Choroid plexus epithelial cell (primary cell): ENCODE measurements around the gene PEX19.

Experiments used
- DNase-seq: peaks from one replicate; pipeline ENCODE4 v3.0.0-alpha.2; 2010; ENCODE audit warnings: low read depth
- H3K4me3 ChIP-seq: 2 replicates; pipeline ENCODE4 v1.5.1; 2011; ENCODE audit warnings: low read depth, mild to moderate bottlenecking, control low read depth, low read length, moderate library complexity
- TF ChIP-seq, protein P1 (sequence below): conservative IDR thresholded peaks from 2 replicates; pipeline ENCODE4 v1.5.1; 2011; ENCODE audit warnings: low read depth, mild to moderate bottlenecking, control low read depth, inconsistent platforms, low read length, moderate library complexity

The PEX19 gene

DNA sequence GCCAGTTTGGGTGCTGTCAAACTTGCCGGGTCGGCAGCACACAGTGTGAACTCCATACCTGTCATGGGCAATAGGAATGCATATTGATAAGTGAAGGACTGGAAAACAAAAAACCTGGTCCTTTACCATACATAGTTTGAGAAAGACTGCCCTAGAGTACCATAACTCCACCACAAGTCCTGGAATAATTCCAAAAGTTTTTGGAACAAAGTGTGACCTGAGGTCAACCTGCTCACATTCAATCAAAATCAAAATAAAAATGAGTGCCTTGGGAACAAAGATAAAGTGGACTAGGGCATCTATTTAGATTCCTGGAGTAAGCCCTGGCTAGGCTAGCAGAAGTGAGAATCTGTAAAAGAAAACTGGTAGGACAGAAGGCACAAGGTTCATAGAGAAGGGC lies 7.6 kb downstream of the PEX19 start:
- DNase-seq = no peak
- TF ChIP-seq, protein P1, sequence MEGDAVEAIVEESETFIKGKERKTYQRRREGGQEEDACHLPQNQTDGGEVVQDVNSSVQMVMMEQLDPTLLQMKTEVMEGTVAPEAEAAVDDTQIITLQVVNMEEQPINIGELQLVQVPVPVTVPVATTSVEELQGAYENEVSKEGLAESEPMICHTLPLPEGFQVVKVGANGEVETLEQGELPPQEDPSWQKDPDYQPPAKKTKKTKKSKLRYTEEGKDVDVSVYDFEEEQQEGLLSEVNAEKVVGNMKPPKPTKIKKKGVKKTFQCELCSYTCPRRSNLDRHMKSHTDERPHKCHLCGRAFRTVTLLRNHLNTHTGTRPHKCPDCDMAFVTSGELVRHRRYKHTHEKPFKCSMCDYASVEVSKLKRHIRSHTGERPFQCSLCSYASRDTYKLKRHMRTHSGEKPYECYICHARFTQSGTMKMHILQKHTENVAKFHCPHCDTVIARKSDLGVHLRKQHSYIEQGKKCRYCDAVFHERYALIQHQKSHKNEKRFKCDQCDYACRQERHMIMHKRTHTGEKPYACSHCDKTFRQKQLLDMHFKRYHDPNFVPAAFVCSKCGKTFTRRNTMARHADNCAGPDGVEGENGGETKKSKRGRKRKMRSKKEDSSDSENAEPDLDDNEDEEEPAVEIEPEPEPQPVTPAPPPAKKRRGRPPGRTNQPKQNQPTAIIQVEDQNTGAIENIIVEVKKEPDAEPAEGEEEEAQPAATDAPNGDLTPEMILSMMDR = no peak
- H3K4me3 ChIP-seq = no peak overlapping the region

DNA sequence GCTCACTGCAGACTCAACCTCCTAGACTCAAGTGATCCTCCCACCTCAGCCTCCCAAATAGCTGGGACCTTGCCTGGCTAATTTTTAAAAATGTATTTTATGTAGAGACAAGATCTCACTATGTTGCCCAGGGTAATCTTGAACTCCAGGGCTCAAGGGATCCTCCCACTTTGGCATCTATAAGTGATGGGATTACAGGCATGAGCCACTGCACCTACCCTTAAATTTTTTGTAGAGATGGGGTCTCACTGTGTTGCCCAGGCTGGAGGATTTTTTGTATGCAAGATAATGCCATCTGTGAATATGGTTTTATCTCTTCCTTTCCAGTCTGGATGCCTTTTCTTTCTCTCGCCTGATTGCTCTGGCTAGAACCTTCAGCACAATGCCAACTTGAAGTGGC lies 13.9 kb downstream of the PEX19 start:
- DNase-seq = no peak
- TF ChIP-seq, protein P1 = no peak
- no peak overlapping the region for H3K4me3 ChIP-seq

DNA sequence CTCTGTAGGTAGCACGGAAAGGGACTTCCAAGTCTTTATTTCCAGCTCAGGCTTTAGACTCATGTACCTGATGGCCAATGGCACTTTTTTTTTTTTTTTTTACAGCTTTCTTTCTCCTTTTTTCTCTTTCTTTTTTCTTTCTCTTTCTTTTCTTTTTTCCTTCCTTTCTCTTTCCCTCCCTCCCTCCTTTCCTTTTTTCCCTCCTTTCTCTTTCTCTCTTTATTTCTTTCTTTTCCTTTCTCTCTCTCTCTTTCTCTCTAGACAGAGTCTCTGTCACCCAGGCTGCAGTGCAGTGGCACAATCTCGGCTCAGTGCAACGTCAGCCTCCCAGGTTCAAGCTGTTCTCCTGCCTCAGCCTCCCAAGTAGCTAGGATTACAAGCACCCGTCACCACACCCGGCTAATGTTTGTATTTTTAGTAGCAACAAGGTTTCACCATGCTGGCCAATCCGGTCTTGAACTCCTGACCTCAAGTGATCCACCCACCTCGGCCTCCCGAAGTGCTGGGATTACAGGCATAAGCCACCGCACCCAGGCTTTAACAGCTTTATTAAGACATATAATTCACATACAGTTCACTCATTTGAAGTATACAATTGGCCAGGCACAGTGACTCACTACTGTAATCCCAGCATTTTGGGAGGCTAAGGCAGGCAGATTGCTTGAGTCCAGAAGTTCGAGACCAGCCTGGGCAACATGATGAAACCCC lies 17.5 kb downstream of the PEX19 start:
- TF ChIP-seq, protein P1 = no peak
- DNase-seq = no peak
- H3K4me3 ChIP-seq = no peak overlapping the region

DNA sequence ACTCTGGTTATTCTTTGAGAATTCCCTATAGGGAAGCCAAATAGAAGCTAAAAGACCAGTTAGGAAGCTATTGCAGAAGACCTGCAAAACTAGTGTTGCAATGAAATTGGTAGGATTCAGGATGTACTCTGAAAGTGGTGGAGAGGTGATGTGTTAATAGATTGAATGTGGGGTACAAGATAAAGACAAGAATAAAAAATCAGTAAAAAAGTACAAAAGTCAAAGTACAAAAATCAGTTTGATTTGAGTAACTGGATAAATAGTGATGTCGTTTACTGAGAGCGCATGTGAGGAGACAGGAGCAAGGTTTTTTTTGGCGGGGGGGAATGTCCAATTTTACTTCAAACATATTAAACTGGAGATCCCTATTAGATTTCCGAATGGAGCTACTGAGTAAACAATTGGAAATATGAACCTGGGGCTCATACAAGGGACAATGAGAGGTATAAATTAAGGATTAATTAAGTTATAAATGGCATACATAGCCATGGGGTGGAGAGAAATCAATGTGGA lies 20.1 kb downstream of the PEX19 start:
- H3K4me3 ChIP-seq = no peak overlapping the region
- TF ChIP-seq, protein P1 = no peak
- DNase-seq = no peak

DNA sequence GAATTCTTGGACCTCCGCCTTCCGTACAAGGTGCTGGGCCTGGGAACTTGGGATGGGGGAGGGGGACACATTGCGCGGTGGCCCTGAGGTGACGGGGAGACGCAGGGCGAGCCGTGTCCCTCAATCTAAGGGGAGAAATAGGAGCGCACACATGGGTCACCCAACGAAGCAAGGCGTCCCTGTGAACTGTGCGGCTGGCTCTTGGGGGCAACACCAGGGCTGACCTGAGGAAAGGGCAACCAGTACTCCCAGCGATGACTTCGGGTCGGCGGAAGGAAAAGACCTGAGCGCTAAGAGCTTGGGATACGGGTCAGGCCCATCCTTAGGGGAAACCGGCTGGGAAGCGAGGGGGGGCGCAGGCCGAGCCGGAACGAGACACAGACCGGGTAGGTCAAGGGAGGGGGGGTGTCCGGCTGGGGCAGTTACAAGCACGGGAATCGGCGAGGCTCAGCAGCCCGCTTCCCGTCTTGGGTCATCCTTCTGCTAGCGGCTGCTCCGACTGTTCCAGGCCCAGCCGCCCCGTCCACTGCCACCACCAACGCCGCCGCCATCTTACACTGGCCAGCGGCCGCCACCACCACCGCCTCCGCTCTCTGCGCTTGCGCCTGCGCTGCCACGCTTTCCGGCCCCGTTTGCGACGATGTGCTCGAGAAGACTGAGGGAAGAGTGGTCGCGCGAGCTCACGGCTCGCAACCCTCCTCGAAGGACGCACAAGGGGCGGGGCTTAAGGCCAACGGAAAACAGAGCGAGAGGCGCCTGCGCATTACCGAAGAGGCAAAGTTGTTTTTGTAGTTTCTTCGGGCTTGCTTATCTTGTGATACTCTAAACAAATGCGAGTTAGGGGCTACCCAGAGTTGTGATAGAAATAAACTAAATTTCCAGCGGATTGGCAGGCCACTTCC lies 22.8 kb downstream of the PEX19 start, which contains the start of gene DCAF8:
TSS of gene DCAF8 (minus strand) at position 657 of the 902 bp plus-strand sequence. CDS start 18,541 bp downstream, outside the sequence.
- peak within 1 kb of the TSS; percentile 98 for H3K4me3 ChIP-seq
- peak; percentile 99 for DNase-seq
- TF ChIP-seq, protein P1 = no peak

DNA sequence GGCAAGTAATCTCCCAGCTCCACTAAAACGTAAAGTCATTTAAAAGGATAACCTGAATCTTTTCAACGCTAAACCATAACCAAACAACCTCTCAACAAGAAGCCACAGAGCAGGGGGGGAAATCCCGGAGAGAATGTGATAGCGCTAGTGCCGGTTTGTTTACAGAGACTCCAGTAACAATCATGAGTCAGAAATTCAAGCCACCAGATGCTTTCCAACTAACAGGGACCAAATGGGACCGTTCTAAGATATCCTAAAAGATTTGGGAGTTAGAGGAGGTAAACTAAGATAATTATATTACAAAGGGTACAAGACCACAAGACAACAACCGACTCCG lies 23.4 kb downstream of the PEX19 start:
- peak overlapping the region; percentile 98 for H3K4me3 ChIP-seq
- DNase-seq = peak; percentile 92
- TF ChIP-seq, protein P1 = no peak
